GM21737 (cell line): ENCODE measurements around the gene FNBP1.

Experiments
- ATAC-seq: cut with Tn5 transposase; IDR thresholded peaks from one replicate; pipeline ENCODE4 v1.9.1; 2021; ENCODE audit warnings: mild to moderate bottlenecking, moderate library complexity; ENCODE audit not compliant: unreplicated experiment

Gene FNBP1

DNA sequence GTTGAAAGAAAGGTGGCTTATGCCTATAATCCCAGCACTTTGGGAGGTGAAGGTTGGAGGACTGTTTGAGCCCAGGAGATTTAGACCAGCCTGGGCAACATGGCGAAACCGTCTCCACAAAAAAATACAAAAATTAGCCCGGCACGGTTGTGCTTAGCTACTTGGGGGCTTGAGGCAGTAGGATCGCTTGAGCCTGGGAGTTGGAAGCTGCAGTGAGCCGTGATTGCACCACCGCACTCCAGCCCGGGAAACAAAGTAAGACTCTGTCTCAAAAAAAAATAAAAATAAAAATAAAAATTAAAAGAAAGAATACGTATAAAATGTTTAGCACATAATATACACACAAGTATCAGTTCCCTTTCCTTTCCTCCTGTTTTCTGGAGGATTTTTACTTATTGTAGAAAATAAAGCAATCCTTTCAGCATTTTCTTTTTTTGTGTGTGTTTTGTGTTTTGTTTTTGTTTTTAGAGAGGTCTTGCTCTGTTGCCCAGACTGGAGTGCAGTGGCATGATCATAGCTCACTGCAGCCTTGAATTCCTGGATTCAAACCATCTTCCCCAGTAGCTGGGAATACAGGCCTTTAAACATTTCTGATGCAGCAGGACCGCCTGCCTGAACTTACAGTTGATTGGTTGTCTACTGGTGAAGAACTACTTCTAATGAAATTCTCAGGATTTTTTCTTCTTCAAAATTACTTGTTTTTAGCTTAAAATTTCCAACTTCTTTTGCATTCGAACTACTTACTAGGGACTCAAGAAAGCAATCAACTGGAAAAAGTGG lies 6.6 kb upstream of the FNBP1 start:
- ATAC-seq: no peak

DNA sequence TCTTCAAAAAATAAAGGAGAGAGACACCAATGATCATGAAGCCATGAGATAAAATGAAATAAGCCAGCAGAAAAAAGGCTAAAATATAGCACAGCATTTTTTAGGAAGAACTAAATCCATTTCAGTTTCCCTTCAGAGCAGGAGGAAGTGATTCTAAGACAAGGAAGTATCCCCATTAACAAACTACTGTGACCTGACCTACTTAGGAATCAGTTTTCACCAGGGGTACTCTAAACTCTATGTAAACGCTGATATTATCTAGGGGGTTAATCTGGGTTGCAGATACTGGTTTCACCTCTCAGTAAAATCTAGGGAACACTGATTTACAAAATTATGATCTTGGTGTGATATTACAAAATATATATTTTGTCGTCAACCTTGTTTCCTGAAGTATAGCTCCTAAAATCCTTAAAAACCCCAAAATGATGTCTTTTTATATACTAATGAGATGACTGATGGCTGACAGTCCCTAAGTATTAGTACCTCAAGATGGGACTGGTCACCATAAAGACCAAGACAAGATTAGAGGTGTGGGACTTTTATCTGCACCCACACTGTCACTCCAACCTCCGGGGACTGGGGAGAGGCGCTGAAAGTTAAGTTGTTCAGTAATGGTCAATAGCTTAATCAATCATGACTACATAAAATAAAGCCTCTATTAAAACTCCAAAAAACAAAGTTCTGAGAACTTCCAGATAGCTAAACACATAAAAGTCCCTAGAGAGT lies 2.9 kb upstream of the FNBP1 start:
- no peak for ATAC-seq

- no peak for ATAC-seq
Measured at GRCh38 chr9:130043654-130044623, 950 bp upstream of the FNBP1 start.

DNA sequence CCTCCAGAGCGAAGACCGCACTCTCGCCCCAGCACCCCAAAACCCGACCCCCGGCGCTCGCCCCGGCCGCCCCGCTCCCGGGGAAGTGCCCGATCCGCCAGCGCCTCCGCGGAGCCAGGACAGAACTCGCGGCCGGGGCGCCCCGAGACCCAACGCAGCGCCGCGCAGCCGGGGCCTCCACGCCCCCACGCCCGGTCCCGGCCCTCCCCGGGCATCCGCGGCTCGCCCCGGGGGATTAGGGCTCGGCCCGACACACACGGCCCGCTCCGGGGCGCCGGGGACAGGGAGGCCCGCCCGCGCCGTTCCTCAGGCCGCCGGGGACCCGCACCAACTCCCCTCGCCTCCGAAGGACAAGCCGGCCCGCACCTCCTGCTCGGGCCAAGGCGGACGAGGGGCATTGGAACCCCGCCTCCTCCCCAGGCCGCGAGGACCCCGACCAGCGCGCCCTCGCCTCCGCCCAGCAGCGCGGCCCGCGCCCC lies 544 bp downstream of the FNBP1 start:
- no peak for ATAC-seq

DNA sequence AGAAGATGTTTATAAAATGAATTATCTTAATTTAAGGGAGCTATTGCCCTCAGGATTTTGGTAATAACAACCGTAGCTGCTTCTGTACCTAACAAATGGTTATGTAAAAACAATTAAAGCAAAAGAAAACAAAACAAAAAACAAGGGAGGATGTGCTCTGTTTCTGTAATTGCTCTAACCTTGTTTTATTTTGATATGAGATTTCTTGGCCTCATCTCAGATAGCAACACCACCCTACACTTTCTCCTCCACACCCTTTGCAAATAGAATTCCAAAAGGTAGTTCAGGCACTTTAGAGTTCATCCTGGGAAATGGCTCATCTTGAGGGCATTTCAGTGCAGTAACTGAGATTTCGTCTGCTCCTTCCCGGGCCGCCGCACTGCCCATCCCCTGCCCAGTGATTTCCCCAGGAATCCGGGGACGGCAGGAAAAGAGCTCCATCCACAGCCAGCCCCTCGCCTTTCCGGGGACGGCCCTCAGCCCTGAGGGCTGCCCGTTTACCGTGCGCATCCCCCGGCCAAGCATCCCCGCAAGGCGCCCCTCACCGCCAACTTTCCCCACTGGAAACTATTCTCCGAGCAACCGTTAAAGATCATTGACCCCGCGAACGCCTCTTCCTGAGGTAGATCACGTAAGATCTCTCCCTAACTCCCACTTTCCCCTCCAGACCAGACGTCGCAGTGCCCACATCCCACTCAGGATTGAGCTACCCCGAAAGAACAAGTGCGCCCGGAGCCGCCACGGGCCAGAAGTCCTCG lies 1.2 kb downstream of the FNBP1 start:
- ATAC-seq: no peak

DNA sequence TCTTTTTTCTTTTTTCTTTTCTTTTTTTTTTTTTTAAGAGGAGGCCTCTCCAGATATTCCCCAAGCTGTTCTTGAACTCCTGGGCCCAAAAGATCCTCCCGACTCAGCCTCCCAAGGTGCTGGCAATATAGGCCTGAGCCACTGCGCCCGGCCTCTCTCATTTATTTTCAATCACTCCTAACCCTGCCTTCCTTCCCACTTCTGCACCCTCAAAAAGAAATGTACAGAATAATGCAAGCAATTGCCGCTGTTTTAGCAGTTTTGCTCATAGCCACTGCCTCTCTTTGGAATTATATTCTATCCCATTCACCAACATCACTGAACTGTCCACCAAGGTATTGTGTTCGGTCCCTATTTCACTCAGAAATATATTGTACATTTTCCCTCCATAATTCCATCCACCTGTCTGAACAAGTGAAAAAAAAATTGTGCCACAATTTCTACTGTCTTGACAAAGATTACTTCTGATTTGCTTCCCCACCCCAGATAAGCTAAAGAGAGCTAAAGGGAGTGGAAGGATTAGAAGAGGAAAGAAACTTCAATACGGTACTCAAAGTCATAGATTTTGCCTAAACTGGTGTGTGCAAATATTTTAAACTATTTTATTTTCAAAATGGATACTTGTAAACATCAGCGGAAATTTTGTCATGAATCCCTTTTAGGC lies 1.9 kb downstream of the FNBP1 start:
- ATAC-seq: no peak

DNA sequence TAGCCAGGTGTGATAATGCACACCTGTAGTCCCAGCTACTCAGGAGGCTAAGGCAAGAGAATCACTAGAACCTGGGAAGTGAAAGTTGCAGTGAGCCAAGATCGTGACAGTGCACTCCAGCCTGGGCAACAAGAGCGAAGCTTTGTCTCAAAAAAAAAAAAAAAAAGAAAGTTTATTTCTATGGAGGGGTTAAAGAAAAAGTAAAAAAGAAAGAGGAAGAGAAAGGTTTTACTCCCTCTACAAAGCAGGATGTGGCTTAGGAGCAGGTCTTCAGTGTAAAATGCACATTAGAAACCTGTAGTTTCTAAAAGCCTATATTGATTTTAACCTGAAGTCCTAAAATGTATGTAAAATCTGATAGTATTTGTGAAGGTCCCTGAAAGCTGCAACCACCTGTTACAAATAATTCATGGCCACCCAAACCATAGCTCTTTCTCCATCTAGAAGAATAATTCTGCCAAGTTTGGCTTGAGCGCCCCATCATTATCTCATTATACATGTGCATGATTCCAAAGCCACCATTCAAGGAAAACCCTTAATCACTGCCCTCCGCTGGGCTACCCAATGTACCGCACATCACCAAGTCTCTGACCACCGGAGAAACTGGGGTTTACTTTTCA lies 3.4 kb downstream of the FNBP1 start:
- no peak for ATAC-seq

GRCh38 chr9:130036099-130036498 lies 6.9 kb downstream of the FNBP1 start:
- ATAC-seq: no peak

- no peak for ATAC-seq
Measured at GRCh38 chr9:130034570-130034969, 8.4 kb downstream of the FNBP1 start.

DNA sequence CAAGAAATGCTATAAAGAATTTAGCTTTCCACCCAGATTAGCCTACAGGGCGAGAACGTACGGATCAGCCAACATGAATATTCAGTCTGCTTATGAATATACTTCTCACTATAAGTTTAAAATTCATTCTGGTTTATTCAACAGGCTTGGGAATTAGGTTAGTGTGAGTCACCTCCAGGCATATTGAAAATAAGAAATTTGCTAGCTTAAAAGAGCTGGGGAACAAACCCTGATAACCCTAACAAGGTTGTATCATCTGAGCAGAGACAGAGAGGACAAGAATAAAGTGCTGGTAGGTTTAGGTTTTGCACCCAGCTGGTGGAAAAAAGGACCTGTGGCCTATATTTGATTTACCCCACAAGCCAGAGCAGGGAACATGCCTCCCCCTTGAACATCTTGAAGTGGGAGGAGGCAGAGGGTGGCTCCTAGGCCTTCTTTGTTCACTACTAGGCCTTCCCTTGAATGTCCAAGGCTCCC lies 12.3 kb downstream of the FNBP1 start:
- ATAC-seq: no peak

DNA sequence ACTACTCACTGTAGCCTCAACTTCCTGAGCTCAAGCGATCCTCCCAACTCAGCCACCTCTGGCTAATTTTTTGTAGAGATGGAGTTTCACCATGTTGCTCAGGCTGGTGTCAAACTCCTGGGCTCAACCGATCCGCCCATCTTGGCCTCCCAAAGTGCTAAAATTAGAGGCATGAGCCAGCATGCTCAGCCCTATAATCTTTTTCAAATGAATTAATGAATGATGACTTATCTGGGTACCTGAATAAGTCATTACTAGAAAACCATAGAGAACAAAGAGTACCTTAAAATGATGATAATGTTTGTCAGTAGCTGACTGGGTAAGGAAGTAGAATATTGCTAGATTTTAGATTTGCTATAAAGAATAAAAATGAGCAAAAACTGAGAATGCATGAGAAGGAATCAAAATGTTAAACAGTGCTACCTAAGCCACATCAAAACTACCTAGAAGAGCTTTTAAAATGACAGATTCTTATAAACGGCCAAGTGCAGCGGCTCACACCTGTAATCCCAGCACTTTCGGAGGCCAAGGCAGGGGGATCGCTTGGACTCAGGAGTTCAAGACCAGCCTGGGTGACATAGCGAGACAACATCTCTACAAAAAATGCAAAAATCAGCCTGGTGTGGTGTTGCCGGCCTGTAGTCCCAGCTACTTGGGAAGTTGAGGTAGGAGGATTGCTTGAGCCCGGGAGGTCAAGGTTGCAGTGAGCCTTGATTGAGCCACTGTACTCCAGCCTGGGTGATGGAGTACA lies 13.6 kb downstream of the FNBP1 start:
- no peak for ATAC-seq

DNA sequence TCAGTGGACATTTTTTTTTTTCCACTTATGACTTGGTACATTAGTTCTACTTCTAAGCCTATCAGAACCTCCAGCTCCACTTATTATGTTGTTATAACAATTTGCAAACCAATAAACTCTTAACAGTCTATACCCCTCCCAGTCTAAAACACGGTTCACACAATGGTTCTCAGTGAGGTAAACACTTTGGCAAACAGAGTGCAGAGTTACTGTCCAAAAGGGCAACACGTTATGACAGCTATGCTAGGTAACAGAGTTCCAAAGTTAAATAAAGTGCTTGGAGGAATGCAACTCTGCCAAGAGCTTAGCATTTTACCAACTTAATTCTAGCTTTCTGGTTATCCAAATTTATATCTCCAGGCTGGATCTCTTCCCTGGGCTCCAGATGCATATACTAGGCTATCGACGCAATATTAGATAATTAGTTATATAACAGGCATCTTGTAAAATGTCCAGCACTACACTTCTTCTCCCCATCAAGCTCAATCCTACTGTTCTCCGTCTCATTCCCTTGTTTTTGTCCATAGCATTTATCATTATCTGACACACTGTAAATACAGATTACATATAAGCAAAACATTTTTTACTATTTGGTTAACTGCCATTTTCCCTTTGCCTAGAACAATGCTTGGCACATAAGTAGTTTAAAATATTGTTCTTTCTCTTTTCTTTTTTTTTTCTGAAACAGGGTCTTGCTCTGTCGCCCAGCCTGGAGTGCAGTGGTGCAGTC lies 14.3 kb downstream of the FNBP1 start:
- ATAC-seq: no peak

GRCh38 chr9:130027533-130028365 lies 15.2 kb downstream of the FNBP1 start:
- no peak for ATAC-seq

DNA sequence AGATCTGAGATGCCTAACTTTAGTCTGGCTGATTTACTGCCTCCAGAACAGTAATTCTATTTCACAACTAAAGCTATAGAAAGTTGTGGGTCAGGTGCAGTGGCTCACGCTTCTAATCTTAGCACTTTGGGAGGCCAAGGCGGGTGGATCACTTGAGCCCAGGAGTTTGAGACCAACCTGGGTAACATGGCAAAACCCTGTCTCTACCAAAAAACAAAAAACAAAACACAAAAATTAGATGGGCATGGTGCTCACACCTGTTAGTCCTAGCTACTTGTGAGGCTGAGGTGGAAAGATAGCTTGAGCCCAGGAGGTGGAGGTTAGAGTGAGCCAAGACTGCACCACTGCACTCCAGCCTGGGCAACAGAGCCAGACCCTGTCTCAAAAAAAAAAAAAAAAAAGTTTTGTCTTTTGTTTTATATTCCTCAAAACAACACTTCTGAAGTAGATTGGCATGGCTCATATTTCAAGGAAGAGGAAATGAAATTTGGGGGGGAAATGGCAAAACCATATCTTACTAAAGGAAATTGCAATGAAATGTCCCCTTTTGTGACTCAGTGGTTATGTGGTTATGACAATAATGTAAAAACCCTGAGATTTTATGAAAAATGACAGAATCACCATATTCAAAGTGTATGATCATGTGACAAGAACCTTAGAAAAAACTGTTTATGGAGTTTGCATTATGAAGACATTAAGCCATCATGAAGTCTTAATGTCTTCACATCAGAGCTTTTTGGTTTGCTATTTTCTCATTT lies 16.2 kb downstream of the FNBP1 start:
- no peak for ATAC-seq

DNA sequence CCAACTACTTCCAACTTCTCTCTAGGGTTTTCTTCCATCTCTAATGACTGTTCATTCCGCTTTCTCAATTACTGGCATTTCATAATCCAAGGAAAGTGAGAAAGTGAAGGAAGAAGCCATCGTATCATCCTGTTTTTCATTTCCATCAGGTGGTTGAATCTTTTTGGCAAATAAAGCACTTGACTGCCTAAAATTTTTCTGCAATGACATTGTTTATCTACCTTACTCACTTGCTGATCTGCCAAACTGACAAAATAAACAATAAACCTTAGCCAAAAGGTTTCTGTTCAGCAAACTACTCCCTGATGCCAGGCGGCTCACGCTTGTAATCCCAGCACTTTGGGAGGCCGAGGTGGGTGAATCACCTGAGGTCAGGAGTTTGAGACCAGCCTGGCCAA lies 18.4 kb downstream of the FNBP1 start:
- ATAC-seq: no peak

GRCh38 chr9:130023994-130024596 lies 18.9 kb downstream of the FNBP1 start:
- ATAC-seq: no peak
